Psoas muscle (tissue), 8 donors: ENCODE results near the gene GNAT2. TPM values are rescaled to one million over a fixed set of nuclear protein-coding genes. Genes with fewer than 3 reads are reported as not detected.

Experiments used
- ATAC-seq, 4 donors: fragments of 200-7000 bp; cut with Tn5 transposase; one replicate each; pipeline ENCODE4 v1.9.1; 2020; ENCODE audit warnings: moderate library complexity in 3 of 4, mild to moderate bottlenecking in 2 of 4
- DNase-seq, 2 donors: peaks; one replicate each; pipeline ENCODE4 v3.0.0-alpha.2; 2020
- H3K27ac ChIP-seq: fragments of 200-600 bp; one replicate; pipeline ENCODE4 v1.8.0; 2022
- H3K27me3 ChIP-seq, 3 donors: fragments of 200-600 bp in 1 of 3; one replicate each; pipeline versions ENCODE4 v1.6.1 to v1.8.0; 2013 to 2022; ENCODE audit warnings: low read length in 2 of 3, mild to moderate bottlenecking in 2 of 3, moderate library complexity in 1 of 3; ENCODE audit not compliant: insufficient read depth in 3 of 3
- H3K36me3 ChIP-seq, 2 donors: fragments of 200-600 bp in 1 of 2; one replicate each; pipeline versions ENCODE4 v1.6.1 to v1.8.0; 2013 to 2022; ENCODE audit warnings: low read depth in 1 of 2, mild to moderate bottlenecking in 1 of 2, moderate library complexity in 1 of 2; ENCODE audit not compliant: insufficient read depth in 1 of 2
- H3K4me1 ChIP-seq: fragments of 200-600 bp; one replicate; pipeline ENCODE4 v1.8.0; 2022
- H3K4me3 ChIP-seq: fragments of 200-600 bp; one replicate; pipeline ENCODE4 v1.8.0; 2022; ENCODE audit warnings: mild to moderate bottlenecking
- H3K9me3 ChIP-seq: fragments of 200-600 bp; one replicate; pipeline ENCODE4 v1.8.0; 2022
- WGBS, 3 donors: extraction: QIAGEN DNeasy Blood & Tissue Kit; methylation state at CpG; one replicate each; pipeline versions ENCODE4 v1.1.6 to v1.1.7; 2013; 5-methylcytosine and 5-hydroxymethylcytosine counted together
- intact Hi-C, 2 donors: fragments of 100-400 bp; cut with DNase I; formaldehyde crosslinking; loops; one replicate each; pipeline versions ENCODE4 v1.11.0 to v1.14.2; 2022
- polyA plus RNA-seq, 3 donors: library from polyadenylated mRNA; stranded (reverse); fragments of 200-250 nt; gene quantifications; one replicate each; pipeline ENCODE4 v1.2.3, GENCODE V29; 2013
- total RNA-seq, 4 donors: library from RNA; stranded (reverse); fragmentation: NEBNext Ultra II Directional in 2 of 4; extraction: Animal tissue kit (Norgen Biotek cat#: 25700) in 2 of 4; gene quantifications; one replicate each; pipeline versions ENCODE4 v1.2.1 to v1.2.4, GENCODE V29; 2021 to 2023
- TF ChIP-seq, protein P1 (sequence below): fragments of 200-600 bp; IDR thresholded peaks from one replicate; pipeline ENCODE4 v1.8.0; 2022; ENCODE audit warnings: antibody characterized with exemption
- donor health status: healthy with polysubstance abuse.
- donor health status: DM: no; HTN: no; CAD: no; lungs with moderate emphysema.
- donor health status: Bipolar disorder and iron deficiency.
- donor health status: healthy.
- donor health status: DM: yes; HTN: yes; CAD: no.
- donor health status: DM: no; HTN: no; CAD: no.
- donor health status: DM: no; HTN: no; CAD: no.
- donor health status: DM: yes; HTN: yes; CAD: no.

GNAT2 gene
- total and polyA plus RNA-seq, 7 donors = 0.07 to 0.16 TPM; not detected in 5

DNA sequence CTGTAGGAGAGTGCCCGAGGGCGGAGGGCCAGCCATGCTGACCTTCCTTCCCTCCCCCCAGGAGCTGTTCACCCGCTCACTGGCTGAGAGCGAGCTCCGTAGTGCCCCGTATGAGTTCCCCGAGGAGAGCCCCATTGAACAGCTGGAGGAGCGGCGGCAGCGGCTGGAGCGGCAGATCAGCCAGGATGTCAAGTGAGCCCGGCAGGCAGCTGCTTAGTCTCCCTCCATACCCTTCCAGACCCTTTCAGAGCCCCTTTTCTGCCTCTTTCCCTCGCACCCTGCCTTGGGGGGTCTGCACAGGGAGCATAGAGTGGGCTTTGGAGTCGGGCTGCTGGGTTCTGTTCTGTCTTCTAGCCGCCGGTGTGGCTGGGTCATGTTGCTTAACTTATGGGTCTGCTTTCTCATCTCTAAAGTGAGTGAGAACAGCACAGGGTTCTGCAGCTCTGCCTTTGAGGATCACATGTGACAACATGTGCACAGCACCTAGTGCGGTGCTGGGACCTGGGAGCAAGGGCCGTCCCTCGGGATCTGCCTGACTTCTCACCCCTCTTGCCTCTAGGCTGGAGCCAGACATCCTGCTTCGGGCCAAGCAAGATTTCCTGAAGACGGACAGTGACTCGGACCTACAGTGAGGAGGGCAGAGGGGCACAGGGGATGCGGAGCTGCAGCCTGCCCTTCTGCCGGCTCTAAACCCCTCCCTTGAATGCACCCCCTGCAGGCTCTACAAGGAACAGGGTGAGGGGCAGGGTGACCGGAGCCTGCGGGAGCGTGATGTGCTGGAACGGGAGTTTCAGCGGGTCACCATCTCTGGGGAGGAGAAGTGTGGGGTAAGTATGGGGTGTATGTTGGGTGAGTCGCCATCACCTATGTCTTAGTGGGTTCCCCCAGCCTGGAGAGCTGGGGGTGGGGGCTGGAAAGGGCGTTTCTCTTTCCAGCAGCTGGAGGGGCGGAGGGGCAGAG is 6.5 kb upstream of the GNAT2 start:
- Histone ChIP-seq H3K27me3 (peaks cover 0 to 1% (median 0%) of the 10 kb centered on the region in 3 donors), H3K4me1 (no peaks in the 10 kb centered on the region), H3K4me3 (no peak overlapping the region), H3K36me3 (peaks cover 0 to 32% of the 10 kb centered on the region in 2 donors), H3K27ac (no peak overlapping the region), H3K9me3 (no peaks in the 10 kb centered on the region)
- DNase-seq = no peak
- WGBS, 3 donors = 56 to 69% (median 59%) methylated on average over 32 of the region's 32 CpGs
- no peak for ATAC-seq
- TF ChIP-seq, protein P1, sequence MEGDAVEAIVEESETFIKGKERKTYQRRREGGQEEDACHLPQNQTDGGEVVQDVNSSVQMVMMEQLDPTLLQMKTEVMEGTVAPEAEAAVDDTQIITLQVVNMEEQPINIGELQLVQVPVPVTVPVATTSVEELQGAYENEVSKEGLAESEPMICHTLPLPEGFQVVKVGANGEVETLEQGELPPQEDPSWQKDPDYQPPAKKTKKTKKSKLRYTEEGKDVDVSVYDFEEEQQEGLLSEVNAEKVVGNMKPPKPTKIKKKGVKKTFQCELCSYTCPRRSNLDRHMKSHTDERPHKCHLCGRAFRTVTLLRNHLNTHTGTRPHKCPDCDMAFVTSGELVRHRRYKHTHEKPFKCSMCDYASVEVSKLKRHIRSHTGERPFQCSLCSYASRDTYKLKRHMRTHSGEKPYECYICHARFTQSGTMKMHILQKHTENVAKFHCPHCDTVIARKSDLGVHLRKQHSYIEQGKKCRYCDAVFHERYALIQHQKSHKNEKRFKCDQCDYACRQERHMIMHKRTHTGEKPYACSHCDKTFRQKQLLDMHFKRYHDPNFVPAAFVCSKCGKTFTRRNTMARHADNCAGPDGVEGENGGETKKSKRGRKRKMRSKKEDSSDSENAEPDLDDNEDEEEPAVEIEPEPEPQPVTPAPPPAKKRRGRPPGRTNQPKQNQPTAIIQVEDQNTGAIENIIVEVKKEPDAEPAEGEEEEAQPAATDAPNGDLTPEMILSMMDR = no peak
- intact Hi-C loops = no loop called here

DNA sequence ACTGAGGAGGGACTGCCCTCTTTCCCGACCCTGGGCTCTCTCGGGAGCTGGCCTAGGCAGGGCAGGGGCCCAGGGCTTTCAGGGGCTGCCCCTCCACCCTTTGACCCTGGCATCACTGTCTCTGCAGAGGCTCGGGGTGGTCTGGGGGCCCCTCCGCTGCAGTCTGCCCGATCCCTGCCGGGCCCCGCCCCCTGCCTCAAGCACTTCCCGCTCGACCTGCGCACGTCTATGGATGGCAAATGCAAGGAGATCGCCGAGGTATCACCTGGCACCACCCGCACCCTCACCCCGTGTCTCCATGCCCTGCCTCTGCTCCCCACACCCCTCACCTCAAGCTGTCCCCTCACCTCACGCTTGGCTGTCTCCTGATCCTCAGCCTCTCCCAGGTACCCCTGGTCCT is 5.8 kb upstream of the GNAT2 start:
- no peaks in the 10 kb centered on the region for H3K4me1 ChIP-seq
- WGBS, 3 donors = 69 to 79% (median 76%) methylated on average over 15 to 16 of the region's 16 CpGs
- H3K36me3 ChIP-seq = peaks cover 0 to 29% of the 10 kb centered on the region in 2 donors
- peaks cover 0 to 1% (median 0%) of the 10 kb centered on the region in 3 donors for H3K27me3 ChIP-seq
- H3K4me3 ChIP-seq = no peak overlapping the region
- ATAC-seq (no peak), DNase-seq (no peak)
- intact Hi-C loops = no loop called here
- TF ChIP-seq, protein P1 = no peak
- no peak overlapping the region for H3K27ac ChIP-seq
- no peaks in the 10 kb centered on the region for H3K9me3 ChIP-seq

DNA sequence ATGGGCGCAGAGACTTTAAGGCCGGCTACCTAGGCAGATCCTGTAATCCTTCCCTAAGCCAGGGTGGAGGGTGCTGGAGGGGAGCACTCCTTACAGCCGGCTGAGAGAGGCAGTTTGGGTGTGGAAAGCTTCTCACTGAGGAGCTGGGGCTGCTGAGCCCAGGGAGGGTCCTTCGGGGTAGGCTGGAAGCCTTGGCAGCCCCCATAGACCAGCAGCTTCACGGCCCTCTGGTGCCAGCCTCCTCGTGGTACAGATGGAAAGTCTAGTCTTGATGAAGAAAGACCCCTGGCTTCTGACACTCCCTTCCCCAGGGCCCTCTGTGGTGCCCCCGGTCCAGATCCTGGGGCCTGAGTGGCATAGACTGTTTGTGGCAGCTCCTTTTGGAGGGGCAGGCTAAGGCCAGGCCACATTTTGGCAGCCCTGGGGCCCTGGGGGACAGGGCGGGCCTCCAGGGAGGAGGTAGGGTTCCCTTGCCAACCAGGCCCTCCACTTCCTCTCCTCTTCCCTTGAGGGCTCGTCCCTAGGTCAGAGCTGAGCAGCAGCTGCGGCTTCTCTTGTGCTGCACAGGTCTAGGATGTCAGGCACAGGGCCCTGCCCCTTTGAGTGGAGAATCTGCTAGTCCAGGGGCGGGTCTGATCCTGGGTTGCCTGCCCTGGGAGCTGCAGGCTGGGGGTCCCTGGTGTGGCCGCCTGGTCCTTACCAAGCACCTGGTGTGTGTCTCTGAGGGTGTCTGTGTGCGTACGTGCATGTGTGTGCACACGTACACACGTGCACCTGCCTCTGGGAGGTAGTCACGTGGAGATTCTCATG is 5.0 kb upstream of the GNAT2 start:
- TF ChIP-seq, protein P1 = no peak
- Histone ChIP-seq H3K9me3 (no peaks in the 10 kb centered on the region), H3K27me3 (peaks cover 0 to 2% (median 1%) of the 10 kb centered on the region in 3 donors), H3K4me3 (peak overlapping the region; percentile 18), H3K4me1 (peaks cover 4% of the 10 kb centered on the region), H3K36me3 (peaks cover 0 to 27% of the 10 kb centered on the region in 2 donors), H3K27ac (no peak overlapping the region)
- DNase-seq = peak in 1 of 2 donors; percentile 58
- 68 to 78% (median 72%) methylated on average over 14 to 17 of the region's 17 CpGs for WGBS, 3 donors
- intact Hi-C loops = no loop called here
- no peak for ATAC-seq

DNA sequence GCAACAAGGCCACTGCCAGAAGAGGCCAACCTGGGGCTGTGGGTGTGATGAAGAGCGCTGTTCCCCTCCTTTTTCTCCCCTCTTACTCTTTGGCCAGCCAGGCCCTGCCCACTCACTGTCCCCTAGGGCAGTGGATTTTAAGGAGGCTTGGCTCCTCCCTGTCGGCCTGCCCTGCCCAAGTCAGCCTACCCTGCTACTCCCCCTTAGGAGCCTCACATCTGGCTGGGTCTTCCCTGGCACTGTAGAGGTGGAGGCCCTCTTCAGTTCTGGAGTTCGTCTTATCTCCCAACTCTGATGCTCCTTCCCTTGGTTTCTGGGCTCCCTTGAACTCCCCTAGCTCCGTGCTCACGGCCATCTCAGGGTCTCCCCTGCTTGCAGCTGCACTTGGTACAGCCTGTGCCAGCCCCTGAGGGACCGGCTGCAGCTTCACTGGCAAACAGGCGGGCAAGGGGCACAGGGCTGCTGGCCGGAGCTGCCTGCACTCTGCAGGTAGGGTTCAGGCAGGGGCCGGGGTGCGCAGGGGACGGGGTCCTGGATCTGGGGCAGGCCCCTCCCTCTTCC is 4.3 kb upstream of the GNAT2 start:
- Histone ChIP-seq H3K4me3 (peak overlapping the region; percentile 18), H3K9me3 (no peaks in the 10 kb centered on the region), H3K27me3 (peaks cover 0 to 4% (median 1%) of the 10 kb centered on the region in 3 donors), H3K27ac (no peak overlapping the region), H3K36me3 (peaks cover 0 to 21% of the 10 kb centered on the region in 2 donors), H3K4me1 (peaks cover 11% of the 10 kb centered on the region)
- TF ChIP-seq, protein P1 = no peak
- DNase-seq (peak in 1 of 2 donors; percentile 49), ATAC-seq (no peak)
- intact Hi-C loops = no loop called here
- WGBS, 3 donors = 65 to 73% (median 68%) methylated on average over 11 of the region's 11 CpGs
